HL-60 (cell line): ENCODE data around the gene TMEM244.
"Not testable (repeated sequence)": the region's sequence is repeated elsewhere in the genome, so short reads cannot be mapped to it uniquely, and the experiment has no call there.

ENCODE experiments used
- DNase-seq, 2 experiments: peaks; one replicate each; pipeline ENCODE4 v3.0.0-alpha.2; 2010 to 2020; ENCODE audit warnings: low read depth in 1 of 2, low spot score in 1 of 2
- H3K27ac ChIP-seq: fragments of 250-450 bp; sonication (Bioruptor Pico); replicated peaks from 2 replicates; pipeline ENCODE4 v1.5.1; 2020; ENCODE audit warnings: mild to moderate bottlenecking, moderate library complexity
- H3K27me3 ChIP-seq: fragments of 250-450 bp; sonication (Bioruptor Pico); 2 replicates; pipeline ENCODE4 v1.5.1; 2021; ENCODE audit warnings: mild to moderate bottlenecking, moderate library complexity; ENCODE audit not compliant: insufficient read depth, poor library complexity, severe bottlenecking
- H3K4me3 ChIP-seq: replicated peaks from 2 replicates; pipeline ENCODE4 v1.5.1; 2011; ENCODE audit warnings: mild to moderate bottlenecking, control low read depth, low read length; ENCODE audit not compliant: insufficient read depth
- CTCF ChIP-seq: IDR thresholded peaks from one replicate; pipeline ENCODE4 v1.5.1; 2011; ENCODE audit warnings: low read length, control low read depth, inconsistent platforms; ENCODE audit not compliant: insufficient read depth
- GABPA ChIP-seq: IDR thresholded peaks from 2 replicates; pipeline ENCODE4 v1.6.1; 2012; ENCODE audit warnings: low read depth
- POLR2AphosphoS5 ChIP-seq: IDR thresholded peaks from 2 replicates; pipeline ENCODE4 v1.6.1; 2012; ENCODE audit warnings: low read depth
- REST ChIP-seq: IDR thresholded peaks from 2 replicates; pipeline ENCODE4 v1.6.1; 2012; ENCODE audit warnings: low read depth; ENCODE audit not compliant: insufficient replicate concordance
- SPI1 ChIP-seq: IDR thresholded peaks from 2 replicates; pipeline ENCODE4 v1.6.1; 2012; ENCODE audit warnings: low read depth, mild to moderate bottlenecking, borderline replicate concordance

Gene TMEM244

GRCh38 chr6:129884211-129884610, 23.1 kb upstream of the TMEM244 start:
- no peak overlapping the region for H3K4me3 ChIP-seq
- TF ChIP-seq SPI1 (no peak), POLR2AphosphoS5 (no peak), CTCF (no peak), GABPA (no peak), REST (no peak)
- H3K27me3 ChIP-seq: no peaks in the 10 kb centered on the region
- H3K27ac ChIP-seq: no peak overlapping the region
- no peak for DNase-seq

GRCh38 chr6:129882510-129883023, 21.5 kb upstream of the TMEM244 start:
- Histone ChIP-seq H3K4me3 (no peak overlapping the region), H3K27me3 (no peaks in the 10 kb centered on the region), H3K27ac (no peak overlapping the region)
- TF ChIP-seq SPI1: peak; percentile 2; the same call in 1 of the 2 replicates
- TF ChIP-seq GABPA: no peak
- no peak for DNase-seq

GRCh38 chr6:129877894-129878293, 16.8 kb upstream of the TMEM244 start:
- not testable (repeated sequence) for H3K27me3 ChIP-seq, DNase-seq, H3K27ac ChIP-seq, H3K4me3 ChIP-seq

GRCh38 chr6:129875610-129876520, 14.8 kb upstream of the TMEM244 start:
- no peak overlapping the region for H3K27ac ChIP-seq
- no peak overlapping the region for H3K4me3 ChIP-seq
- peaks cover 3% of the 10 kb centered on the region for H3K27me3 ChIP-seq
- TF ChIP-seq GABPA (no peak), REST (no peak), SPI1 (no peak), POLR2AphosphoS5 (no peak), CTCF (no peak)
- no peak for DNase-seq

- Histone ChIP-seq H3K27me3 (peaks cover 3% of the 10 kb centered on the region), H3K27ac (no peak overlapping the region), H3K4me3 (no peak overlapping the region)
- TF ChIP-seq POLR2AphosphoS5 (no peak), GABPA (no peak), REST (no peak), CTCF (no peak), SPI1 (no peak)
- no peak for DNase-seq
Measured at GRCh38 chr6:129874837-129875236, 13.7 kb upstream of the TMEM244 start.
